ENCODE data around the gene LRPPRC.

The LRPPRC gene

GRCh38 chr2:43998263-43998662, 2.5 kb upstream of the LRPPRC start:
- Histone ChIP-seq H3K4me3 (ENCODE audit: severe bottlenecking) (no peak overlapping the region), H3K36me3 (ENCODE audit: low read depth) (peaks cover 20% of the 10 kb centered on the region), H3K27ac (ENCODE audit: poor library complexity, severe bottlenecking) (no peak overlapping the region), H3K9me3 (ENCODE audit: severe bottlenecking) (no peaks in the 10 kb centered on the region), H3K4me1 (ENCODE audit: insufficient read depth, poor library complexity, severe bottlenecking) (peaks cover 11% of the 10 kb centered on the region), H3K27me3 (ENCODE audit: insufficient read depth, poor library complexity, severe bottlenecking) (no peaks in the 10 kb centered on the region)
- TF ChIP-seq CTCF (IDR thresholded peaks at IDR 0.05; ENCODE audit: poor library complexity, severe bottlenecking), result no peak
- no peak for ATAC-seq (ENCODE audit: low read depth)
- no peak for DNase-seq (ENCODE audit: low spot score)

- Histone ChIP-seq H3K4me1 (ENCODE audit: insufficient read depth, poor library complexity, severe bottlenecking) (peaks cover 11% of the 10 kb centered on the region), H3K4me3 (ENCODE audit: severe bottlenecking) (no peak overlapping the region), H3K9me3 (ENCODE audit: severe bottlenecking) (no peaks in the 10 kb centered on the region), H3K27ac (ENCODE audit: poor library complexity, severe bottlenecking) (no peak overlapping the region), H3K36me3 (ENCODE audit: low read depth) (peaks cover 64% of the 10 kb centered on the region), H3K27me3 (ENCODE audit: insufficient read depth, poor library complexity, severe bottlenecking) (no peaks in the 10 kb centered on the region)
- ATAC-seq (ENCODE audit: low read depth) (no peak), DNase-seq (ENCODE audit: low spot score) (no peak)
- TF ChIP-seq CTCF (IDR thresholded peaks at IDR 0.05; ENCODE audit: poor library complexity, severe bottlenecking), result no peak
Observed at GRCh38 chr2:43993437-43993836, 2.4 kb downstream of the LRPPRC start.

- H3K4me3 ChIP-seq (ENCODE audit: severe bottlenecking), result no peak overlapping the region
- no peak for TF ChIP-seq CTCF (IDR thresholded peaks at IDR 0.05; ENCODE audit: poor library complexity, severe bottlenecking)
- peaks cover 87% of the 10 kb centered on the region for H3K36me3 ChIP-seq (ENCODE audit: low read depth)
- ATAC-seq (ENCODE audit: low read depth) (no peak), DNase-seq (ENCODE audit: low spot score) (no peak)
- no peaks in the 10 kb centered on the region for H3K9me3 ChIP-seq (ENCODE audit: severe bottlenecking)
- H3K27me3 ChIP-seq (ENCODE audit: insufficient read depth, poor library complexity, severe bottlenecking), result no peaks in the 10 kb centered on the region
- H3K27ac ChIP-seq (ENCODE audit: poor library complexity, severe bottlenecking), result no peak overlapping the region
- H3K4me1 ChIP-seq (ENCODE audit: insufficient read depth, poor library complexity, severe bottlenecking), result peaks cover 8% of the 10 kb centered on the region
Observed at GRCh38 chr2:43989545-43989944, 6.2 kb downstream of the LRPPRC start.

GRCh38 chr2:43986600-43986999, 9.2 kb downstream of the LRPPRC start:
- DNase-seq (ENCODE audit: low spot score), result no peak
- H3K4me3 ChIP-seq (ENCODE audit: severe bottlenecking), result no peak overlapping the region
- ATAC-seq (ENCODE audit: low read depth), result no peak
- H3K9me3 ChIP-seq (ENCODE audit: severe bottlenecking), result no peaks in the 10 kb centered on the region
- H3K36me3 ChIP-seq (ENCODE audit: low read depth), result peaks cover 87% of the 10 kb centered on the region
- no peaks in the 10 kb centered on the region for H3K4me1 ChIP-seq (ENCODE audit: insufficient read depth, poor library complexity, severe bottlenecking)
- TF ChIP-seq CTCF (IDR thresholded peaks at IDR 0.05; ENCODE audit: poor library complexity, severe bottlenecking), result no peak
- H3K27ac ChIP-seq (ENCODE audit: poor library complexity, severe bottlenecking), result no peak overlapping the region
- H3K27me3 ChIP-seq (ENCODE audit: insufficient read depth, poor library complexity, severe bottlenecking), result no peaks in the 10 kb centered on the region

GRCh38 chr2:43985359-43985758, 10.4 kb downstream of the LRPPRC start:
- no peaks in the 10 kb centered on the region for H3K27me3 ChIP-seq (ENCODE audit: insufficient read depth, poor library complexity, severe bottlenecking)
- no peak for TF ChIP-seq CTCF (IDR thresholded peaks at IDR 0.05; ENCODE audit: poor library complexity, severe bottlenecking)
- no peaks in the 10 kb centered on the region for H3K9me3 ChIP-seq (ENCODE audit: severe bottlenecking)
- no peaks in the 10 kb centered on the region for H3K4me1 ChIP-seq (ENCODE audit: insufficient read depth, poor library complexity, severe bottlenecking)
- peaks cover 90% of the 10 kb centered on the region for H3K36me3 ChIP-seq (ENCODE audit: low read depth)
- ATAC-seq (ENCODE audit: low read depth) (no peak), DNase-seq (ENCODE audit: low spot score) (no peak)
- H3K4me3 ChIP-seq (ENCODE audit: severe bottlenecking), result no peak overlapping the region
- H3K27ac ChIP-seq (ENCODE audit: poor library complexity, severe bottlenecking), result no peak overlapping the region
